ENCODE data around the gene ABCA13. TPM values are rescaled to one million over a fixed set of nuclear protein-coding genes. Genes with fewer than 3 reads are reported as not detected.
A peak's percentile ranks its signal among the peaks of the same experiment; 100 is the strongest.

ABCA13 gene
- total RNA-seq, 1 donor from 2014 or later, result 2.2 TPM

DNA sequence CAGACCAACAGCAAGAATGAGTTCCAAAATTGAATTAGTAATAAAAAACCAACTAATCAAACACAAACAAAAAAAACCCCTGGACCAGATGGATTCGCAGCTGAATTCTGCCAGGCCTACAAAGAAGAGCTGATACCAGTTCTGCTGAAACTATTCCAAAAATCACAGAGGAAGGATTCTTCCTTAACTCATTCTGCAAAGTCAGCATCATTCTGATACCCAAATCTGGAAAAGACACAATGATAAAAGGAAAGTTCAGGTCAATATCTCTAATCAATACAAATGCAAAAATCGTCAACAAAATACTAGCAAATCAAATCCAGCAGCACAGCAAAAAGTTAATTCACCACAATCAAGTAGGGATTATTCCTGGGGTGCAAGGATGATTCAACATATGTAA lies 6.1 kb upstream of the ABCA13 start:
- intact Hi-C loops (cut with DNase I), result no loop called here
- no peaks in the 10 kb centered on the region for H3K9me3 ChIP-seq
- TF ChIP-seq, protein P1, sequence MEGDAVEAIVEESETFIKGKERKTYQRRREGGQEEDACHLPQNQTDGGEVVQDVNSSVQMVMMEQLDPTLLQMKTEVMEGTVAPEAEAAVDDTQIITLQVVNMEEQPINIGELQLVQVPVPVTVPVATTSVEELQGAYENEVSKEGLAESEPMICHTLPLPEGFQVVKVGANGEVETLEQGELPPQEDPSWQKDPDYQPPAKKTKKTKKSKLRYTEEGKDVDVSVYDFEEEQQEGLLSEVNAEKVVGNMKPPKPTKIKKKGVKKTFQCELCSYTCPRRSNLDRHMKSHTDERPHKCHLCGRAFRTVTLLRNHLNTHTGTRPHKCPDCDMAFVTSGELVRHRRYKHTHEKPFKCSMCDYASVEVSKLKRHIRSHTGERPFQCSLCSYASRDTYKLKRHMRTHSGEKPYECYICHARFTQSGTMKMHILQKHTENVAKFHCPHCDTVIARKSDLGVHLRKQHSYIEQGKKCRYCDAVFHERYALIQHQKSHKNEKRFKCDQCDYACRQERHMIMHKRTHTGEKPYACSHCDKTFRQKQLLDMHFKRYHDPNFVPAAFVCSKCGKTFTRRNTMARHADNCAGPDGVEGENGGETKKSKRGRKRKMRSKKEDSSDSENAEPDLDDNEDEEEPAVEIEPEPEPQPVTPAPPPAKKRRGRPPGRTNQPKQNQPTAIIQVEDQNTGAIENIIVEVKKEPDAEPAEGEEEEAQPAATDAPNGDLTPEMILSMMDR (IDR thresholded peaks at IDR 0.05), result no peak
- DNase-seq (no peak), ATAC-seq (no peak)
- no peaks in the 10 kb centered on the region for H3K27me3 ChIP-seq (ENCODE audit: low read depth)
- no peak overlapping the region for H3K27ac ChIP-seq
- H3K4me3 ChIP-seq, result no peak overlapping the region
- no peaks in the 10 kb centered on the region for H3K36me3 ChIP-seq
- no peaks in the 10 kb centered on the region for H3K4me1 ChIP-seq

- Histone ChIP-seq H3K27me3 (ENCODE audit: low read depth) (no peaks in the 10 kb centered on the region), H3K9me3 (no peaks in the 10 kb centered on the region), H3K27ac (no peak overlapping the region), H3K36me3 (no peaks in the 10 kb centered on the region), H3K4me1 (no peaks in the 10 kb centered on the region), H3K4me3 (no peak overlapping the region)
- DNase-seq, result no peak
- TF ChIP-seq, protein P1 (IDR thresholded peaks at IDR 0.05), result no peak
- intact Hi-C loops (cut with DNase I), result no loop called here
- ATAC-seq, result peak in 1 of 2 donors; percentile 41
These were observed 3.1 kb upstream of the ABCA13 start for GRCh38 chr7:48168159-48168558.

GRCh38 chr7:48170506-48170905 lies 752 bp upstream of the ABCA13 start:
- Histone ChIP-seq H3K27me3 (ENCODE audit: low read depth) (no peaks in the 10 kb centered on the region), H3K4me3 (no peak overlapping the region), H3K4me1 (no peaks in the 10 kb centered on the region), H3K9me3 (no peaks in the 10 kb centered on the region), H3K27ac (no peak overlapping the region), H3K36me3 (no peaks in the 10 kb centered on the region)
- TF ChIP-seq, protein P1 (IDR thresholded peaks at IDR 0.05), result no peak
- intact Hi-C loops (cut with DNase I), result no loop called here
- peak in 1 of 2 donors; percentile 33 for ATAC-seq
- no peak for DNase-seq

GRCh38 chr7:48173313-48173712 lies 2.1 kb downstream of the ABCA13 start:
- no peak for DNase-seq
- intact Hi-C loops (cut with DNase I), result no loop called here
- no peak for ATAC-seq
- no peaks in the 10 kb centered on the region for H3K4me1 ChIP-seq
- no peak overlapping the region for H3K27ac ChIP-seq
- H3K4me3 ChIP-seq, result no peak overlapping the region
- no peaks in the 10 kb centered on the region for H3K9me3 ChIP-seq
- H3K27me3 ChIP-seq (ENCODE audit: low read depth), result no peaks in the 10 kb centered on the region
- no peaks in the 10 kb centered on the region for H3K36me3 ChIP-seq
- TF ChIP-seq, protein P1 (IDR thresholded peaks at IDR 0.05), result no peak

- no peak for DNase-seq
- Histone ChIP-seq H3K4me3 (no peak overlapping the region), H3K36me3 (no peaks in the 10 kb centered on the region), H3K27me3 (ENCODE audit: low read depth) (no peaks in the 10 kb centered on the region), H3K4me1 (no peaks in the 10 kb centered on the region), H3K27ac (no peak overlapping the region), H3K9me3 (no peaks in the 10 kb centered on the region)
- intact Hi-C loops (cut with DNase I), result no loop called here
- TF ChIP-seq, protein P1 (IDR thresholded peaks at IDR 0.05), result no peak
- no peak for ATAC-seq
These were observed 2.6 kb downstream of the ABCA13 start for GRCh38 chr7:48173756-48174382.
